ENCODE measurements around the gene PPIA.

PPIA gene

DNA sequence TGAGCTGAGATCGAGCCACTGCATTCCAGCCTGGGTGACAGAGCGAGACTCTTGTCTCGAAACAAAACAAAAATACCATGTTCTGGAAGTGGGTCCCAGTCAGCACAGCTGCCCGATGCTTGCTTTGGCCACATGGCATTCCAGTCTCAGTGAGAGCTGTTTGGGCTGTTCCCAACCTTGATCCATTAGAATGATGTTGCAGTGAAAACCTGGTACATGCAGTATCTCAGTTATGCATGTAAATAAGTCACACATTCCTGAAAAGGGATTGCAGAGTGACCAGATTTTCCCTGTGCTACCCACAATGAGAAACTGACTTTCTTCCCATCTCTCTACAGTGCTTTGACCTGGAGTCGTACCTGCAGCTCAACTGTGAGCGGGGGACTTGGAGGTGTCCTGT, 32.4 kb upstream of the PPIA start:
- peak; percentile 12 for DNase-seq (ENCODE audit: low spot score)
- TF ChIP-seq, protein P1, sequence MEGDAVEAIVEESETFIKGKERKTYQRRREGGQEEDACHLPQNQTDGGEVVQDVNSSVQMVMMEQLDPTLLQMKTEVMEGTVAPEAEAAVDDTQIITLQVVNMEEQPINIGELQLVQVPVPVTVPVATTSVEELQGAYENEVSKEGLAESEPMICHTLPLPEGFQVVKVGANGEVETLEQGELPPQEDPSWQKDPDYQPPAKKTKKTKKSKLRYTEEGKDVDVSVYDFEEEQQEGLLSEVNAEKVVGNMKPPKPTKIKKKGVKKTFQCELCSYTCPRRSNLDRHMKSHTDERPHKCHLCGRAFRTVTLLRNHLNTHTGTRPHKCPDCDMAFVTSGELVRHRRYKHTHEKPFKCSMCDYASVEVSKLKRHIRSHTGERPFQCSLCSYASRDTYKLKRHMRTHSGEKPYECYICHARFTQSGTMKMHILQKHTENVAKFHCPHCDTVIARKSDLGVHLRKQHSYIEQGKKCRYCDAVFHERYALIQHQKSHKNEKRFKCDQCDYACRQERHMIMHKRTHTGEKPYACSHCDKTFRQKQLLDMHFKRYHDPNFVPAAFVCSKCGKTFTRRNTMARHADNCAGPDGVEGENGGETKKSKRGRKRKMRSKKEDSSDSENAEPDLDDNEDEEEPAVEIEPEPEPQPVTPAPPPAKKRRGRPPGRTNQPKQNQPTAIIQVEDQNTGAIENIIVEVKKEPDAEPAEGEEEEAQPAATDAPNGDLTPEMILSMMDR (IDR thresholded peaks at IDR 0.05; ENCODE audit: extremely low read depth, insufficient read depth, missing control alignments) = no peak
- in situ Hi-C loops (cut with MboI; ENCODE audit: low pct_unique_long_range_greater_than_20kb, low sequenced_read_pairs, unreplicated experiment) = no loop called here

DNA sequence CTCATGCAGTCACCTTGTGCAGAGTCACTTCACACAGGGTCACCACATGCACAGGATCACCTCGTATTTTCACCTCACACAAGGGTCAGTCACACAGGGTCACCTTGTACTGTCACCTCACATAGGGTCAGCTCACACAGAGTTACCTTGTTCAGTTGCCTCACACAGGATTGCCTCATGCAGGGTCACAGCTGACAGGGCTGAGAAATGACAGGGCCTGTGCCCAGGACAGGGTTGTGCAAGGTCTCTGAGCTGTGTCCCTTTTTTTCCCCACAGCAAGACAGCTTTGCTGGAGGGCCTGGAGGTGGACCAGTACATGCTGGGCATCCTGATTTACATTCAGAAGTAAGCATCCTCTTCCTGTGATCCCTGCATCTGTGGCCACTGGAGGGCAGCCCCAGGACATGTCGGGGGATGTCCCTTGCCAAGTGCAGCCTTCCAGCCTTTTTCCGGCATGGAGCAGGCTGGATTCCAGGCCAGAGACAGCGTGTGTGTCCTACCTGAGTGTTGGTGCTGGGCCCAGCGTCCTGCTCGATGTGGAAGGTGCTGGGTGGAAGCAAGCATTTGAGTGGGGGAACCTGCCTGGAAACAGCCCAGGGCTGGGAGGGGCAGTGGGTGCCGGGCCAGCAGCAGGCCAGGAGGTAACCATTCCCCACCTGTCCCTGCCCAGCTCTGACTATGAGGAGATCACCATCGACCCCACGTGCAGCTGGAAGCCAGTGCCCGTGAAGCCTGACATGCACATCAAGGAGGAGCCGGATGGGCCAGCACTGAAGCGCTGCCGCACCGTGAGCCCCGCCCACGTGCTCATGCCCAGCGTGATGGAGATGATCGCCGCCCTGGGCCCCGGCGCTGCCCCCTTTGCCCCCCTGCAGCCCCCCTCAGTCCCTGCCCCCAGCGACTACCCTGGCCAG, 31.6 kb upstream of the PPIA start:
- TF ChIP-seq, protein P1 (IDR thresholded peaks at IDR 0.05; ENCODE audit: extremely low read depth, insufficient read depth, missing control alignments) = no peak
- peak; percentile 23 for DNase-seq (ENCODE audit: low spot score)
- in situ Hi-C loops (cut with MboI; ENCODE audit: low pct_unique_long_range_greater_than_20kb, low sequenced_read_pairs, unreplicated experiment) = no loop called here

DNA sequence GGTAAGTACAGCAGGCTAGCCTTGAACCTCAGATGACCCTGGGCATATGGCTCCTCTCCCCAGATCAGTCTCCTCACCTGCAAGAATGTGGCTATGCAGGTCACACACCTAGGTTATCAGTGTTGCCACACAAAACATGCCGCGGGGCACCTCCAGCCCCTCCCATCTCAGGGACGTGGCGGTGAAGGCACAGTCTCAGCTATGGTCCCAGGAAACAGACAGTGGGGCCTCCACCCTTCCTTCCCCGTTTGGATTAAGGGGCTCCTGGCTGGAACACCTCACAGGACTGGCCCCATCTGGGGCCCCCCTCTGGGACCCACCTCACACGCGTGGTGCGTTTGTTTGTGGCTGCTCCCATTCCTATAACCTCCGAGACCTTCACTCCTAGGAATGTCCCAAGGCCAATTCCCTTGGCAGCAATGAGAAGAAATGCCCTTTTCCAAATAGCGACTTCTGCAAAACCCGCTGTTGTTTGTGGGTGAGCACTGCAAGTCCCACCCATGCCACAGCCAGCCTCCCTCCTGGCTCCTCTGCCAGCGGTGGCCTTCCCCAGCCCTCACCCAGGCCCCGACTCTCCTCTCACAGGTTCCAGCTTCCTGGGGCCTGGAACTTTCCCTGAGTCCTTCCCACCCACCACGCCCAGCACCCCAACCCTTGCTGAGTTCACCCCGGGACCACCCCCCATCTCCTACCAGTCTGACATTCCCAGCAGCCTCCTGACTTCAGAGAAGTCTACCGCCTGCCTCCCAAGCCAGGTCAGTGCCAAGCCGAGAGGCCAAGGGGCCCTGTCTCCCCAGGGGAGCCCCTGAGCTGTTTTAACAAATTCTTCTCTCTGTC, 30.7 kb upstream of the PPIA start:
- in situ Hi-C loops (cut with MboI; ENCODE audit: low pct_unique_long_range_greater_than_20kb, low sequenced_read_pairs, unreplicated experiment) = no loop called here
- peak; percentile 21 for DNase-seq (ENCODE audit: low spot score)
- TF ChIP-seq, protein P1 (IDR thresholded peaks at IDR 0.05; ENCODE audit: extremely low read depth, insufficient read depth, missing control alignments) = no peak

DNA sequence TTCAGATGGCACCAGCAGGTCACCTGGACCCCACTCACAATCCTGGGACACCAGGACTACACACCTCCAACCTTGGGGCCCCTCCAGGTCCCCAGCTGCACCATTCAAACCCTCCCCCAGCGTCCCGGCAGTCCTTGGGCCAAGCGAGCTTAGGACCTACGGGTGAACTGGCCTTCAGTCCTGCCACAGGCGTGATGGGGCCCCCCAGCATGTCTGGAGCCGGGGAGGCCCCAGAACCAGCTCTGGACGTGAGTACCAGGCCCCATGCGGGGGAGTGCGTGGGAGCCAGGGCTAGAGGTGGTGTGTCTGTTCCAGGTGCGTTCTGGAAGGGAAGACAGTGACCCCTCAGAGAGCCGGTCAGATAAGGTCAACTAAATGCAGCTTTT, 30.1 kb upstream of the PPIA start:
- in situ Hi-C loops (cut with MboI; ENCODE audit: low pct_unique_long_range_greater_than_20kb, low sequenced_read_pairs, unreplicated experiment) = no loop called here
- TF ChIP-seq, protein P1 (IDR thresholded peaks at IDR 0.05; ENCODE audit: extremely low read depth, insufficient read depth, missing control alignments) = no peak

DNA sequence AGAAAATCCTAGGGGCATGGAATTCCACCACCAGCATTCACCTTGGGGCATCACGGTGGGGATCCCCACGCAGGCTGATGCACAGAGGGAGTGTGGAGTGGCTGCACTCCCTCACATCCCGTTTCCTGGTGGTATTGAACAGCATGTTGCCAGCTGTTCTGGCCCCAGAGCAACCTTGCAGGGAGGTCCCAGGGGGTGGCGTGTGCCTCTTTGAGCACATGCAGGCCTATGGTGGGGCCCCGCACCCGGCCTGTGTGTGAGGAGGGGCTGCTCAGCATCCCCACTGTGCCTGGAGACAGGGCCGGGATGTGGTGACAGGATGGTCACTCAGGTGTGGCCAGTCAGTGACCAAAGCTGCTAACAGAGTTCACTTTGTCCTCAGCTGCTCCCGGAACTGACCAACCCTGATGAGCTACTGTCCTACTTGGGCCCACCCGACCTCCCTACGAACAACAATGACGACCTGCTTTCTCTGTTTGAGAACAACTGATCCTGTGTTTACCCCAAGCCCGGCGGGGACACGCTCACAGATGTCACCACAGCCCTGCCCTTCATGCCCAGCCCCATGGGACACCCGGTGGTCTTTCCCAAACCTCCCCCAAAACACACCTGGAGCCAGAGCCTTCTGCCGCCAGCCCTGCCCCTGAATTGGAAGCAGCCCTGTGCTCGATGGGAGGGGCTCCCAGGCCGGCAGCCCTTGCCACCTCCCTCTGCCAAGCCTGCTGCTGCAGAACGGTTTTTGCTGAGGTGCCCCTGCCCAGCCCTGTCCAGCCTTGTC, 29.2 kb upstream of the PPIA start:
- in situ Hi-C loops (cut with MboI; ENCODE audit: low pct_unique_long_range_greater_than_20kb, low sequenced_read_pairs, unreplicated experiment) = no loop called here
- DNase-seq (ENCODE audit: low spot score) = no peak
- TF ChIP-seq, protein P1 (IDR thresholded peaks at IDR 0.05; ENCODE audit: extremely low read depth, insufficient read depth, missing control alignments) = no peak

More for the DNA sequence above, 30.1 kb upstream of the PPIA start:
- DNase-seq (ENCODE audit: low spot score) = no peak
